PC-3 (cell line): ENCODE results near the gene DLK1.

Source experiments
- EZH2 ChIP-seq: fragments of 300-600 bp; sonication (generic); IDR thresholded peaks from one replicate; pipeline ENCODE4 v1.6.1; 2017; ENCODE audit warnings: antibody characterized with exemption, mild to moderate bottlenecking, low read length; ENCODE audit not compliant: unreplicated experiment
- EZH2phosphoT487 ChIP-seq: fragments of 300-600 bp; sonication (generic); IDR thresholded peaks from 2 replicates; pipeline ENCODE4 v1.6.1; 2018; ENCODE audit warnings: mild to moderate bottlenecking, antibody characterized with exemption, low read length, borderline replicate concordance
- TF ChIP-seq, protein P1 (sequence below): fragments of 300-600 bp; sonication (generic); conservative IDR thresholded peaks from 2 replicates; pipeline ENCODE4 v1.5.1; 2017; ENCODE audit warnings: antibody characterized with exemption, low read depth, mild to moderate bottlenecking, low read length

DNA sequence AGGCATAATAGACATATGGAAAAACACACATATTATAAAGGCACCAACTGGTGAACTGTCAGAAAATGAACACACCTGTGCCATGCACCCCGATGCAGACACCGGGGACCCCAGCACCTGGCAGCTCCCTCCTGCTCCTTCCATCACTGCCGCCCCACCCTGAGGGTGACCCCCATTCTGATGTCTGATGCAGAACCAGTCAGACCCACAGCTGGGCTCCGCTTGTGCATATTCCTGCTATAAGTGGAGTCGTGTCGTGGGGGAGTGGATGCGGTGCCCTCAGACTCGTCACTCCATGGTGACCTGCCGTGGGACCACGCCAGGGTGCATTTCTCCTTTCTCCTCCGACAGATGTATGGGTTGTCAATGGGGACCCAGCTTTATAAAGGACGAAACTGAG is 53.6 kb downstream of the DLK1 start:
- TF ChIP-seq, protein P1, sequence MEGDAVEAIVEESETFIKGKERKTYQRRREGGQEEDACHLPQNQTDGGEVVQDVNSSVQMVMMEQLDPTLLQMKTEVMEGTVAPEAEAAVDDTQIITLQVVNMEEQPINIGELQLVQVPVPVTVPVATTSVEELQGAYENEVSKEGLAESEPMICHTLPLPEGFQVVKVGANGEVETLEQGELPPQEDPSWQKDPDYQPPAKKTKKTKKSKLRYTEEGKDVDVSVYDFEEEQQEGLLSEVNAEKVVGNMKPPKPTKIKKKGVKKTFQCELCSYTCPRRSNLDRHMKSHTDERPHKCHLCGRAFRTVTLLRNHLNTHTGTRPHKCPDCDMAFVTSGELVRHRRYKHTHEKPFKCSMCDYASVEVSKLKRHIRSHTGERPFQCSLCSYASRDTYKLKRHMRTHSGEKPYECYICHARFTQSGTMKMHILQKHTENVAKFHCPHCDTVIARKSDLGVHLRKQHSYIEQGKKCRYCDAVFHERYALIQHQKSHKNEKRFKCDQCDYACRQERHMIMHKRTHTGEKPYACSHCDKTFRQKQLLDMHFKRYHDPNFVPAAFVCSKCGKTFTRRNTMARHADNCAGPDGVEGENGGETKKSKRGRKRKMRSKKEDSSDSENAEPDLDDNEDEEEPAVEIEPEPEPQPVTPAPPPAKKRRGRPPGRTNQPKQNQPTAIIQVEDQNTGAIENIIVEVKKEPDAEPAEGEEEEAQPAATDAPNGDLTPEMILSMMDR, result no peak
- TF ChIP-seq EZH2phosphoT487 (no peak), EZH2 (no peak)
